HCT116 (cell line): Measurements from ENCODE around the gene PIEZO2.

ENCODE experiments used
- ATF3 ChIP-seq: IDR thresholded peaks from 2 replicates; pipeline ENCODE4 v1.6.1; 2012
- RAD21 ChIP-seq: IDR thresholded peaks from 2 replicates; pipeline ENCODE4 v1.6.1; 2012; ENCODE audit warnings: low read depth, mild to moderate bottlenecking

- no peak for TF ChIP-seq ATF3
- TF ChIP-seq RAD21 = no peak
These were observed 229.5 kb downstream of the PIEZO2 start for GRCh38 chr18:10919851-10920250.
